Activated gamma-delta T cell treated with Interleukin-2 at 50 U/mL for 16 hours (primary cell): ENCODE data around the gene REC114.

Source experiments
- DNase-seq: peaks from one replicate; pipeline ENCODE4 v3.0.0-alpha.2; 2020

Gene REC114

DNA sequence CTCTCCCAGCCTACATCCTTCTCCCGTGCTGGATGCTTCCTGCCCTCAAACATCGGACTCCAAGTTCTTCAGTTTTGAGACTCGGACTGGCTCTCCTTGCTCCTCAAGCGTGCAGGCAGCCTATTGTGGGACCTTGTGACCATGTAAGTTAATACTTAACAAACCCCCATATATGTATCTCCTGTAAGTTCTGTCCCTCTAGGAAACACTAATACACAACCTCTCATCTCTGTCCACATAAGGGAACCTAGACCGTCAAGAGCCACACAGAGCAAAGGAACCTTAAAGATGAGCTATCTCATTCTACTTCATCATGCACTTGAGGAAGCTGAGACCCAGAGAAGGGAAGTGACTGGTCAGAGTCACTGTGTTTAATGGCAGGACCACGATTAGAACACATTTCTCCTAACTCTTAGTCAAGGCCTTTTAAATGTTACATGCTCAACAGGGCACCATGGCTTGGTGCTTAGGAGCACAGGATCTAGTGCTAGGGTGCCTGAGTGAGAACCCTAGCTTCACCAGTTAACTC lies 140.0 kb downstream of the REC114 start:
- DNase-seq, result no peak

DNA sequence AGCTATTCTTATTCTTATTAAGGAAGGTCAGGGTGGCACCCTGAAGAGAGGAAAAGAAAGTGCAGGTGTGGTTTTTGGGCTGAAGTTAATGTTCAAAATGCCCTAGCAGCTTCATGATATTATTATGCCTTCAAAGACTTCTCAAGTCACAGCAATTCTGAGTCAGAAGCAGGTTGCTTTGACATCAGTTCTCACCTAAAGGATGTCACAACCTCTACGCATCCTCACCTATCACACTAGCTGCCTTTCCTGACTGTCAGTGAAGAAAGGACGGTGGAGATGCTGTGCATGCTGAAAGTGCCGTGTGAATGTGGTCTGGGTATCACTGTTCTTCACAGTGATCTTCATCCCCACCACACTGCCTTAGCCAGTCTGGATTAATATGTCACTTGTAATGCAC lies 140.6 kb downstream of the REC114 start:
- DNase-seq, result no peak

- no peak for DNase-seq
Observed at GRCh38 chr15:73584699-73585420, 141.9 kb downstream of the REC114 start.

DNA sequence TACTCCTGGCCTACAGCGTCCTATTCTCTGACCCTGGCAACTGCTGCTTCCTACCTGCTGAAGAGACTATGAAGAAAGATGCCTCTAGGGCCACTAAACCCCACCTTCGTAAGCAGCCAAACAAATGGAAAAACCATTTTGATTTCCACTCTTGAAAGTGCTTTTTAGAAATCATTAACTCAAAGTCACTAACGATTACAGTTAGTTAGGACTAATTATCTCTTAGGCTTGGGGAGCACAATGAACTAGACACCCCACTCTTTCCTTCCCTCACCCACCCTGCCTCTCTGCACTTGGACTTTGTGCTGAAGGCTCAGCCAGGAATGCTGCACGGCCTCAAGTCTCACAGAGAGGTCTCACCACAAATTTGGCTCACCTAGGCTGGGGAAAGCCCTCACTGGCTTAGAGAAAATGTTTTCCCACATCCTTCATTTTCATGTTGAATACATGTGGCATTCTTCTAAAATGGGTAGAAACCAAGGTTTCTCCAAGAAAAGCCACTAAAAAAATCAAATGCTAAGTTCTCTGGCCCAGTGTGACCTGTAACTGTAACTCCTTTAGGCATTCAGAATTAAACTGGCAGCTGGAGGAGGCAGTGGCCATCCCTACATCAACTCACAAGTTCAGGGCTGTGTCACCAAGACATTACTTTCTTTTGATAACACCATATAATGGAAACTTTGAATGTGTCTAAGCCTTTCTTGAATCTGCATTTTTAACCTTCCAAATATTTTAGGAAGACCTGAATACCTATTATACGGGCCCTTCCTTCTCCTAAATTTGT lies 143.1 kb downstream of the REC114 start:
- no peak for DNase-seq

GRCh38 chr15:73589766-73590165 lies 146.8 kb downstream of the REC114 start:
- DNase-seq, result no peak

- DNase-seq, result no peak
Observed at GRCh38 chr15:73590263-73590662, 147.3 kb downstream of the REC114 start.

DNA sequence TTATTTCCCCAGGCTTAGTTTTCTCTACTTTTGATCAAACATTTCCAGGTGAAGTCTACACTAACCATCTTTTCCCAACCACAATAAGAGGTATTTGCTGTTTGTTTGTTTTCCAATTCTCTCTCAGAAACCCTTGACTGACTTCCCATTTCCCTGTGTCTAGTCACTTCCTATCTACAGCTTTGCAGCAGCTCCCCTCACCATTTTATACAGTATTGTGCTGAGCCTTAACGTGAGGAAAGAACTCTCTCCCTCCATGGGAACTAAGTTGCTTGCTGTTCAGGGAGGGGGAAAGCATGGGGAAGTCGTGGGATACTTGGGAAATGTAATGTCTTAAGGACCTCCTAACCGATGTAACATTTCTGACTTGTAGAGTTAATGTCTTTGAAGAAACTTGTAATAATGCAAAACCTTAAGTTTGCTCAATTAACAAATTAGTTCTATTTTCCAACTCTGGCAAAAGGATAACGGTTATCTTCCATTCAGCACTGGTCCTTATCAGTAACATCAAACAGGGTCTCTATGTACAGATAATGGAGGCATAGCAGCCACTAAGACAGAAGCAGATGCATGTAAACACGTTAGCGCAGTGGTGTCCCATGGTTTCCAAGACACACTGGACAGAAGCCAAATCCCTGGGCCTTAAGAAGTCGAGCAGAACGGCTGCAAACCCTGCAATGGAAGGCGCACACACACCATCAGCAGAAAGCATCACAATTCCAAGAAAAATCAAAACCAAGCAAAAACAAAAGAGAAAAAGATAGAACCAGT lies 150.5 kb downstream of the REC114 start:
- DNase-seq, result no peak

GRCh38 chr15:73594109-73594508 lies 151.1 kb downstream of the REC114 start:
- no peak for DNase-seq

DNA sequence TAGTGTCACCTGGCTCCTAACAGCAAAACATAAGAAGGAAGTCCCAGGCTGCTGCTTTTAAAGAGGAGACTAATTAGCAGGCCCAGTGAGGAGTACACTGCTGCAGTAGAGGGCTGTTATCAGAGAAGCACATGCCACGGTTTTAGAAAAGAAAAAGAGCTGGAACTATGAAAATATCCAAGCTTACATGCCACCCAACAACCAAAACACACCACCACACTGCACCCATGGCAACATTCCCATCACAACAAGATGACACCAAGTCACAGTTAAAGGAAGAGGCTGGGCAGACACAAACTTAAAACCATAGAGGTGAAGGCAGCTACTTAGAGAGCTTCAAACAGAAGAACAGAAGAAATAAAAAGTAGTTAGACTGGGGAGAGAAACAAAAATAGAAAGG lies 153.2 kb downstream of the REC114 start:
- DNase-seq, result no peak

DNA sequence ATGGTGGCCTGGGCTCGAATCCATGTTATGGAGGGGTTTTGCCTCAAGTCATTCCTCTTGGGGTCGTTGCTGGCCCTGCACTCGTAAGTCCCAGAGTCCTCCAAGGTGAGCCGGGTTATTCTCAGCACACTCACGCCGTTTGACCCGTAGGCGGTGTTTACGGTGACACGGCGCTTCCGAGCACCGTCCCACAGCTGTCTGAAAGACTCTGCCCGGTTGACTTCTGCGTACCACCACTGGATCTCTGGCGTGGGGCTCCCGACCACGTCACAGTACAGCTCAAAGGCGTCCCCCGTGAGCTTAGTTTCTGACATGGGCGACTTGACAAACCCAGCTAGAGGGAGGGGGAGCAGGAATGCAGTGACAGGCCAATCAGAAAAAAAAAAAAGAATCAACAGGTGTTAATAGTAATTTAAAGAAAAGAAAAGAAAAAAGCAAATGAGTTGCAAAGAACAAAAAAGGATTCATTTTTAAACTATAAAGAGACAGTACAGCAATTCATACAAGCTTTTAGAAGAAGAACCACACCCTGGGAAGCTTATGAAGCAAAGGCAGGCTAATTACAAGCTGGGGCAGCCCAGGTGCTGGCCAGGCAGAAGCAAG lies 154.2 kb downstream of the REC114 start:
- DNase-seq, result no peak

DNA sequence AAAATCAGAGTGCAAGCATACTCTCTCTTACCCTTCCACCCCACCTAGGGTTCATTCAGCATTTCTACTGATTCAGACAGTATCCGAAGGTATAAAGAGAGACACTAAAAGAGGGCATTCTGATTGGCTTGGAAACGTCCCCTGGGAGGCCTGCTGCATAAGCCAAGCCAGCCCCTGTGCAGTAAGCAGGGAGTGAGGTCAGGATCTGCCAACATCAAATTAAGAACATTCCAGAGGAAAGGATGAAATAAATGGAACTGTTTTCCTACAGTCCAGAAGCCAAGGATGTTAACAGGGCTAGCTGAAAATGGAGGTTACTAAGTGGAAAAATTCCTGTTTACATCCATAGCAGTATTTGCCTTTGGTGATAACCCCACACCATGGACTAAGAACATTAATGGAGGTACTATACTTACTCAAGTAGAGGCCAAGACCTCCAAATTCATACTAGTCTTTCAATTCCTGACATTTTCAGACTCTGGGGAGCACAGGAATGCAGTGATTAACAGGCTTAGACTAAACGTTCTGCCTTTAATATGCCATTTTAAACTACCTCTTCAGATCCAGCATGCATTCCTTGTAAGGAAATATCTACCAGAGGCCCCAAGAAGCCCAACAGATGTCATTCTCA lies 155.7 kb downstream of the REC114 start:
- DNase-seq, result no peak

- DNase-seq, result no peak
Observed at GRCh38 chr15:73599934-73600333, 157.0 kb downstream of the REC114 start.

DNA sequence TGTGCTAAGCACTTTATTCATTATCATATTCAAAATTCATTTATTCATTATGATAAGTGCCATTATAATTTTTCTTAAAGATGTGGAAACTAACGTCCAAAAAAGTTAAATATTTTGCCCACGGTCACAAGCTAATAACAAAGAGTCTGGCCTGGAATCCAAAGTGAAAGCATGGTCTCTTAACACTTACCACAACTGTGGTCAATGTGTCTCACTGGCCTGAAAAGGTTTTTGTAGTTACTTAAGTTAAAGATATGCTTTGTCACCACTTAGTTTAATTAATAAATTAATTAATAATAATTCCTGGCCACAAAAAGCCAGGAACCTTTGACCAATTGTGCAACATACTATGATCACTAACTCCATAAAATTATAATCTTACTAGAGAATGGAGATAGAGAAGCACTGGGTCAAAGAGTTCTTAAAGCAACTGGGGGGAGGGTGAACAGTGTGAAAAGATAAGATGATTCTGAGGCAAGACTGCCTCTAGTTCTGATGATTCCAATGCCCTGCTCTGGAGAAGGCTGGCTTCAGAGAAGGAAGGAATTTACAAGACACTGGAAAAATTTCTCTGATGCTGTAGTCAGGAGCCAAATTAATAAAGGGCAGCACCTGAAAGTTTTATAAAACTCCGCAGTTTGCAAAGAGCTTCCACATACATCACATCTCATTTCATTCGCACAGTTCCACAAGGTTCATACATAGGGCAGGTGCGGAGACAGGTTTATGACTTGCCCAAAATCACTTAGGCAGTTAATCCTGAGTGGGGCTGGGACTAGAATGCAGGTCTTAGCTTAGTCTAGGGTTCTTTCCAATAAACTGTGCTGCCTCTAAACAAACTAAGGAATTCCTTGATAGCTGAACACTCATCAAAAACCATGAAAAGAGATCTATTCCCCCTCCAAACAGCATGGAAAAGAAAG lies 157.7 kb downstream of the REC114 start:
- no peak for DNase-seq

GRCh38 chr15:73601451-73602445 lies 158.8 kb downstream of the REC114 start:
- DNase-seq, result no peak

DNA sequence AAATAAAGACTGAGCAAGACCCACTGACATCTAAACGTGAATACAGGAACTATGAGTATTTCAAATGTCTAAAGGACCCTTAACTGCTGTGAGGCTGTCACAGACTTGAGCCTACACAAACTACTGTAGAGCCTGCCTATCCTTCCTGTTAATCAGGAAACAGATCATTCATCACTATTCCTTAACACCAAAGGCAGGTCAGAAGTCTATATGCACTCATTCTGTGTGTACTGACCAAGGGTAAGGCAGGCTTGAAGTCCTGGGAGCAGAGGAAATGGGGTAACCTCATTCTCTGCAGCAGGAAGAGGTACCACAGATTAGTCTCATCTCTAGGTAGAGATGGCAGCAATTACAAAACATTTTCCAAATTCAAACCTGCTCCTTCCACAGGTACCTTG lies 159.5 kb downstream of the REC114 start:
- no peak for DNase-seq

GRCh38 chr15:73602992-73603391 lies 160.0 kb downstream of the REC114 start:
- no peak for DNase-seq

GRCh38 chr15:73604477-73604876 lies 161.5 kb downstream of the REC114 start:
- no peak for DNase-seq

DNA sequence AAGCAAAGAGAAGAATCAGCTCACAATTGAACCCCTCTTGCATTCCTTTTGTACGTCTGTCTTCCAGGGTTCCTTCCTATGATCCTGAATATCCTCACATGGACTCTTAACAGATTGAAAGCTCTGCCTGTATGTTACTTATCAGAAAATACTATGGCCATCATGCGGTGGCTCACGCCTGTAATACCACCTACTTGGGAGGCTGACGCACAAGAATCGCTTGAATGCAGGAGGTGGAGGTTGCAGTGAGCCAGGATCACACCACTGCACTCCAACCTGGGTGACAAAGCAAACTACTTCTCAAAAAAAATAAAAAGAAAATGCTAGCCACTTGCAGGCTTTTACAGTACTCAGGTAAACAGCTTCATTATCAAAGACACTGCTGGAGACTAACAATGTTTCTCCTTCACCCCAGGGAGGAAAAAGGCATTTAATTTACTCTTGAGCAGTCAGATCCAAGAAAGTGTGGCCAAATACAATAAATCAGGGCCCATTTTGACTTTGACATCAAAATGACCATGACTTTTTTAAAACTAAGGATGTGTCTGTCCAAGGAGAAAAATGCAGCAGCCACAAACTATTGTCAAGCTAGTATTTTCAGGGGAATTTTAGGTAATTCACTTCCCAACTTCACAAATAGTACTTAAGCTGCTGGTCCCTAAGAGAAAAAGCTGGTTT lies 162.9 kb downstream of the REC114 start:
- DNase-seq, result no peak

- no peak for DNase-seq
Observed at GRCh38 chr15:73607405-73607804, 164.4 kb downstream of the REC114 start.

DNA sequence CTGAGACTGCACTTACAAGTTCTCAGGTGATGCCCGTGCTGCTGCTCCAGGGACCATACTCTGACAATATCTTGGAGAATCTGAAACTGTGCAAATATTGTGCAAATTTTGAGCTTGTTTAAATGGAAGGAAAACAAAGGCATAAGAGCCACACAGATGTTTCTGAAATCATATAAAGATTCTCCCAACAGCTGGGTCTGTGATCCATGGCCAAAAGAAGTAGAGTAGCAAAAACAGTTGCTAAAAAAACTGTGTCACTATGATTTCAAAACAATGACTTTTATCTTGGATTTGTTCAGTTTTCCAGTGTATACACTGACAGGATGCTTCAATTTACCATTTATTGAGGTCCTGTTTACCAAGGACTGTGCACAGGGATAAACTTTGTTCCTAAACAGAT lies 164.9 kb downstream of the REC114 start:
- DNase-seq, result no peak
